GM19468 (cell line): ENCODE data around the gene TIAM2.
A peak's percentile ranks its signal among the peaks of the same experiment; 100 is the strongest.
"Not testable (repeated sequence)": the region's sequence is repeated elsewhere in the genome, so short reads cannot be mapped to it uniquely, and the experiment has no call there.

Experiments used
- ATAC-seq: cut with Tn5 transposase; IDR thresholded peaks from one replicate; pipeline ENCODE4 v1.9.1; 2021; ENCODE audit warnings: mild to moderate bottlenecking, moderate library complexity, moderate number of reproducible peaks; ENCODE audit not compliant: unreplicated experiment; ENCODE audit errors: extremely low read depth

The TIAM2 gene

GRCh38 chr6:155152211-155153076 lies 157.3 kb downstream of the TIAM2 start:
- ATAC-seq: no peak

GRCh38 chr6:155154158-155154830 lies 159.2 kb downstream of the TIAM2 start:
- ATAC-seq: no peak

GRCh38 chr6:155155787-155156447 lies 160.8 kb downstream of the TIAM2 start:
- ATAC-seq: no peak

- no peak for ATAC-seq
Measured at GRCh38 chr6:155157101-155157500, 162.0 kb downstream of the TIAM2 start.

GRCh38 chr6:155158030-155158843 lies 163.1 kb downstream of the TIAM2 start:
- no peak for ATAC-seq

- no peak for ATAC-seq
Measured at GRCh38 chr6:155162682-155163081, 167.6 kb downstream of the TIAM2 start.

GRCh38 chr6:155163601-155164000 lies 168.5 kb downstream of the TIAM2 start:
- ATAC-seq: no peak

GRCh38 chr6:155165029-155165710 lies 170.1 kb downstream of the TIAM2 start:
- no peak for ATAC-seq

- ATAC-seq: no peak
Measured at GRCh38 chr6:155170519-155170918, 175.4 kb downstream of the TIAM2 start.

- ATAC-seq: peak; percentile 76
Measured at GRCh38 chr6:155171109-155171746, 176.1 kb downstream of the TIAM2 start.

- ATAC-seq: no peak
Measured at GRCh38 chr6:155171747-155172449, 176.8 kb downstream of the TIAM2 start.

GRCh38 chr6:155173488-155173887 lies 178.4 kb downstream of the TIAM2 start:
- ATAC-seq: no peak

- peak; percentile 48 for ATAC-seq
Measured at GRCh38 chr6:155174576-155175211, 179.6 kb downstream of the TIAM2 start.

GRCh38 chr6:155177363-155177961 lies 182.3 kb downstream of the TIAM2 start:
- no peak for ATAC-seq

GRCh38 chr6:155181498-155181897 lies 186.4 kb downstream of the TIAM2 start:
- peak; percentile 54 for ATAC-seq

GRCh38 chr6:155182103-155182502 lies 187.0 kb downstream of the TIAM2 start:
- ATAC-seq: no peak

- no peak for ATAC-seq
Measured at GRCh38 chr6:155183095-155183494, 188.0 kb downstream of the TIAM2 start.

- ATAC-seq: not testable (repeated sequence)
Measured at GRCh38 chr6:155185041-155185440, 189.9 kb downstream of the TIAM2 start.
